Amygdala (tissue), 56 donors: ENCODE results near the gene NIT2.

ENCODE experiments used
- DNase-seq, 56 donors: peaks; one replicate each; lab custom pipeline; 2025; lab: John Stamatoyannopoulos, UW

NIT2 gene

GRCh38 chr3:100386437-100387074 is 52.0 kb downstream of the NIT2 start:
- DNase-seq: no peak

- no peak for DNase-seq
These were observed 54.5 kb downstream of the NIT2 start for GRCh38 chr3:100389025-100389424.

GRCh38 chr3:100395679-100396431 is 61.3 kb downstream of the NIT2 start:
- DNase-seq: no peak

- DNase-seq: no peak
These were observed 62.4 kb downstream of the NIT2 start for GRCh38 chr3:100396967-100397366.

GRCh38 chr3:100399341-100400071 is 64.9 kb downstream of the NIT2 start:
- no peak for DNase-seq

GRCh38 chr3:100400419-100400779 is 65.8 kb downstream of the NIT2 start:
- peak in 8 of 56 donors; percentile 2 to 59 (median 42) for DNase-seq

GRCh38 chr3:100400780-100401673 is 66.5 kb downstream of the NIT2 start, which contains the start of the genes LNP1 and TOMM70:
Gene LNP1, plus strand, starts transcription at chr3:100401539. Its CDS starts 28,191 bp downstream, at chr3:100429730.
Gene TOMM70, minus strand, starts transcription at chr3:100401089. Its CDS starts 140 bp downstream, at chr3:100400949.
- DNase-seq: peak; percentile 69 to 99 (median 95)

- peak in 28 of 56 donors; percentile 5 to 80 (median 35) for DNase-seq
These were observed 67.1 kb downstream of the NIT2 start for GRCh38 chr3:100401674-100402041.

GRCh38 chr3:100402256-100402655 is 67.7 kb downstream of the NIT2 start:
- DNase-seq: no peak

- no peak for DNase-seq
These were observed 68.3 kb downstream of the NIT2 start for GRCh38 chr3:100402891-100403290.

GRCh38 chr3:100403362-100404249 is 69.0 kb downstream of the NIT2 start:
- DNase-seq: no peak

GRCh38 chr3:100404250-100404548 is 69.6 kb downstream of the NIT2 start:
- no peak for DNase-seq

GRCh38 chr3:100407164-100407563 is 72.6 kb downstream of the NIT2 start:
- DNase-seq: no peak

GRCh38 chr3:100407977-100408532 is 73.5 kb downstream of the NIT2 start:
- no peak for DNase-seq
